Stimulated activated CD4-positive, alpha-beta T cell treated with anti-CD3 and anti-CD28 coated beads, Interleukin-15, amount 100 ng/mL, for 48 hours (primary cell): ENCODE data around the gene COL26A1.
"Not testable (repeated sequence)": the region's sequence is repeated elsewhere in the genome, so short reads cannot be mapped to it uniquely, and the experiment has no call there.

Experiments
- DNase-seq, 2 donors: peaks; one replicate each; pipeline ENCODE4 v3.0.0-alpha.2; 2020; ENCODE audit warnings: low read depth in 2 of 2

COL26A1 gene

GRCh38 chr7:101362334-101363195, at the start of gene COL26A1:
Gene COL26A1 (plus strand): TSS chr7:101362875. CDS start chr7:101363033, 158 bp downstream.
- DNase-seq = no peak

- DNase-seq = peak; percentile 24 to 47
Measured at GRCh38 chr7:101315336-101315735, 47.3 kb upstream of the COL26A1 start.

GRCh38 chr7:101319401-101319800, 43.3 kb upstream of the COL26A1 start:
- no peak for DNase-seq

- DNase-seq = peak; percentile 74 to 84
Measured at GRCh38 chr7:101321491-101322401, 40.9 kb upstream of the COL26A1 start, which contains the start of gene IFT22. Gene IFT22 (minus strand): TSS chr7:101321812. CDS start chr7:101321709, 103 bp downstream.

GRCh38 chr7:101328159-101328558, 34.5 kb upstream of the COL26A1 start:
- no peak for DNase-seq

- DNase-seq = no peak
Measured at GRCh38 chr7:101330011-101330484, 32.6 kb upstream of the COL26A1 start.

- DNase-seq = no peak
Measured at GRCh38 chr7:101332026-101332425, 30.6 kb upstream of the COL26A1 start.

- DNase-seq = no peak
Measured at GRCh38 chr7:101333912-101334311, 28.8 kb upstream of the COL26A1 start.

GRCh38 chr7:101340379-101340778, 22.3 kb upstream of the COL26A1 start:
- no peak for DNase-seq

GRCh38 chr7:101342892-101343291, 19.8 kb upstream of the COL26A1 start:
- no peak for DNase-seq

GRCh38 chr7:101347477-101347876, 15.2 kb upstream of the COL26A1 start:
- no peak for DNase-seq

- DNase-seq = not testable (repeated sequence)
Measured at GRCh38 chr7:101348456-101349067, 14.1 kb upstream of the COL26A1 start.

GRCh38 chr7:101349300-101349699, 13.4 kb upstream of the COL26A1 start:
- not testable (repeated sequence) for DNase-seq

GRCh38 chr7:101352920-101353308, 9.8 kb upstream of the COL26A1 start:
- DNase-seq = no peak

GRCh38 chr7:101357433-101357832, 5.2 kb upstream of the COL26A1 start:
- no peak for DNase-seq

GRCh38 chr7:101363196-101363733, 590 bp downstream of the COL26A1 start:
- DNase-seq = no peak

GRCh38 chr7:101363734-101364374, 1.2 kb downstream of the COL26A1 start:
- DNase-seq = peak; percentile 30 to 61

- no peak for DNase-seq
Measured at GRCh38 chr7:101365956-101366355, 3.3 kb downstream of the COL26A1 start.

- DNase-seq = no peak
Measured at GRCh38 chr7:101367676-101368075, 5.0 kb downstream of the COL26A1 start.

GRCh38 chr7:101368422-101369165, 5.9 kb downstream of the COL26A1 start:
- DNase-seq = no peak
